ENCODE results near the gene MTOR.

DNA sequence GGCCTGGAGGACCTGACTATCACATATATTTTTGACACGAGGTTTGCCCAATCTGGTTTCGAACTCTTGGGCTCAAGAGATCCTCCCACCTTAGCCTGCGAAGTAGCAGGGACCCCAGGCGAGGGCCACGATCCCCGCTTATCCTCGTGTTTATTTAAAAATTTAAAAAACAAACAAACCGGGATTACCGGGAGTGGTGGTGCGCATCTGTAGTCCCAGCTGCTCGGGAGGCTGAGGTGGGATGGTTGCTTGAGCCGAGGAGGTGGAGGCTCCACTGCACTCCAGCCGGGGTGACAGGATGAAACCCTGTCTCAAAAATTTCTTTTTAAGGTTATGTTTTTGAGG lies 162.2 kb downstream of the MTOR start:
- TF ChIP-seq, protein P1, sequence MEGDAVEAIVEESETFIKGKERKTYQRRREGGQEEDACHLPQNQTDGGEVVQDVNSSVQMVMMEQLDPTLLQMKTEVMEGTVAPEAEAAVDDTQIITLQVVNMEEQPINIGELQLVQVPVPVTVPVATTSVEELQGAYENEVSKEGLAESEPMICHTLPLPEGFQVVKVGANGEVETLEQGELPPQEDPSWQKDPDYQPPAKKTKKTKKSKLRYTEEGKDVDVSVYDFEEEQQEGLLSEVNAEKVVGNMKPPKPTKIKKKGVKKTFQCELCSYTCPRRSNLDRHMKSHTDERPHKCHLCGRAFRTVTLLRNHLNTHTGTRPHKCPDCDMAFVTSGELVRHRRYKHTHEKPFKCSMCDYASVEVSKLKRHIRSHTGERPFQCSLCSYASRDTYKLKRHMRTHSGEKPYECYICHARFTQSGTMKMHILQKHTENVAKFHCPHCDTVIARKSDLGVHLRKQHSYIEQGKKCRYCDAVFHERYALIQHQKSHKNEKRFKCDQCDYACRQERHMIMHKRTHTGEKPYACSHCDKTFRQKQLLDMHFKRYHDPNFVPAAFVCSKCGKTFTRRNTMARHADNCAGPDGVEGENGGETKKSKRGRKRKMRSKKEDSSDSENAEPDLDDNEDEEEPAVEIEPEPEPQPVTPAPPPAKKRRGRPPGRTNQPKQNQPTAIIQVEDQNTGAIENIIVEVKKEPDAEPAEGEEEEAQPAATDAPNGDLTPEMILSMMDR (conservative IDR thresholded peaks at IDR 0.05; ENCODE audit: low read depth, low read length), result no peak
- TF ChIP-seq EZH2 (IDR thresholded peaks at IDR 0.05; ENCODE audit: low read length, unreplicated experiment), result no peak
